GM18517 (cell line): ENCODE measurements around the gene SMKR1.
"Not testable (repeated sequence)": the region's sequence is repeated elsewhere in the genome, so short reads cannot be mapped to it uniquely, and the experiment has no call there.

Source experiments
- ATAC-seq: cut with Tn5 transposase; IDR thresholded peaks from one replicate; pipeline ENCODE4 v1.9.1; 2021; ENCODE audit warnings: mild to moderate bottlenecking, moderate library complexity; ENCODE audit not compliant: unreplicated experiment

SMKR1 gene

DNA sequence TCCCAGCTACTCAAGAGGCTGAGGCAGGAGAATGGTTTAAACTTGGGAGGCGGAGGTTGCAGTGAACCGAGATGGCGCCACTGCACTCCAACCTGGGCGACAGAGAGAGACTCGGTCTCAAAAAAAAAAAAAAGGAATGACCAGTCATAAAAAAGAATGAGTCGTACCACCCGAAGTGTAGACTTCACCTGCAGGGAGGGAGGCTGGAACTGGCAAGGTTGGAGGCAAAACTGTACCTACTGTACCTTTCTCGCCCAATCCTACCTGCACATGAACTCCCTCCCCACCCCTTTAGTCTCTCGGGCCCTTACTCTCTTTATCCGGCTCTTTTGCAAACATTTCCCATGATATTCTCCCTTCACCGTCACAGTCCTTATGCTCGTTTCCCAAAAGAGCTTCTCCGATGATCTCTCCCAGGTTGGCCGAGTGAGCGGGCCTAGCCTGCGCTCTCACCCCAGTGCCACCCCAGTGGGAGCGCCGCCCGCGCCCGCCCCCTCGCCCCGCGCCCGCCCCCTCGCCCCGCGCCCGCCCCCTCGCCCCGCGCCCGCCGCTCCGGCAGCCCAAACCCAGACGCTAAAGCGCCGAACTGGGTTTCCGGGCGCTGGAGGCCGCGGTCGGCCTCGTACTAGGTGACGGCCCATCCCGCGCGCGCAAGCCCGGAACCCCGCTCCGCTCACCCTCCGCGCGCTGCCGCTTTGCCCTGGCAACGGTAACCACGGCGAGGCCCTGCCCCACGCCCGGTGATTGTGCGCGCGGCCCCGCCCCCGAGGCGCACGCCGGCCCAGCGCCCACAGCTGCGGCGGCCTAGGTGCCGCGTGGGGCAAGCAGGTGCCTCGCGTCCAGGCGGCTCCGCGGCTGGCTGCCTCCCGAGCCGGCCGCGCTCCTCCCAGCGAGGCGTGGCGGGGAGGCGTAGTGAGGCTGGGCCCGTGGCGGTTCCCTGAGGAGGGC is at the start of gene SMKR1:
Gene SMKR1 (plus strand): TSS at position 772 of the 948 bp plus-strand sequence. CDS start 294 bp downstream, outside the sequence.
- ATAC-seq, result peak; percentile 64

GRCh38 chr7:129452589-129453231 is 49.6 kb upstream of the SMKR1 start:
- ATAC-seq, result no peak

DNA sequence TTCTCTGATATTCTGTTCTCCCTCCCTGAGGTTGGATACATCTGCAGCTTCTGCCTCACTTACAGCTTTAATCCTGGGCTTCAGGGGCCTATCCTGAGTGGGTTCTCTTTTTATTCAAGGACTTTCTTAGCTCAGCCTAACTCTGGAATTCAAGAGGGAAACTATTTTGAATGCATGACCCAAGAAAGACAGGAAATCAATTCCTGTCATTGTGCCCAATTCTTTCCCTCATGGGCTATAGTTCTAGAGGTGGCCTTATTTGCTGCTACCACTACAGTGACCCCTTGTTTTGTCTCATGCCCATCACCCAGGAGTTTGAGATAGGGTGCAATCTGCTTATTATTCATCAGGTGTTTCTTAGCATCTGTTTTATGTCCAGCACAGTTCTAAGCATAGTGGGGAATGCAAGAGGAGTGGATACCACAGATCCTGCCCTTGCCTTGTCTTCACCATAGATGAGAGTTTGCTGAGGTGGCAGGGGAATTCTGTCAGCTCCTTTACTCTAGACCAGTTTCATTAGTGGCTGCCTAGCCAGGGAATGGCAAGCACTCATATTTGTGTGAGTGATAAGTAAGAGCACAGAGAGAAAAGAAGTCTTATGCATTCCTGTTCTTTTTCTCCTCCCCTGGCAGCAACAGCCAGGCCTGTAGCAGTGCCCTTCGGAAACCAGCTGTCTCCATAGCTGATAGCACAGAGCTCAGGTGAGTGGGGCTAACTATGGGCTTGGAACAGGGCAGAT is 48.7 kb upstream of the SMKR1 start:
- no peak for ATAC-seq

DNA sequence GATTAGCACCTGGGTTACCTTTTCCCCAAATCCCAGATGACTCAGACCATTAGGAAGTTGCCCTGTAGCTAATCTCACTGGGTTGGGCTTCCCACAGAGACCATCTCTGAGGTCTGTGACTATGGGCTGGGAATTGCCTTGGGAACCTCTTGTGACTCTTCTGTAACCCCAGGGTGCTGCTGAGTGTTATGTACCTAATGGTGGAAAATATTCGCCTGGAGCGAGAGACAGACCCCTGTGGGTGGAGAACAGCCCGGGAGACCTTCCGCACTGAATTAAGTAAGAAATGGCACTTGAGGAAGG is 48.1 kb upstream of the SMKR1 start:
- ATAC-seq, result no peak

GRCh38 chr7:129456421-129456820 is 45.9 kb upstream of the SMKR1 start:
- no peak for ATAC-seq

- no peak for ATAC-seq
These were observed 45.2 kb upstream of the SMKR1 start for GRCh38 chr7:129457101-129457500.

- no peak for ATAC-seq
These were observed 44.2 kb upstream of the SMKR1 start for GRCh38 chr7:129458171-129458570.

DNA sequence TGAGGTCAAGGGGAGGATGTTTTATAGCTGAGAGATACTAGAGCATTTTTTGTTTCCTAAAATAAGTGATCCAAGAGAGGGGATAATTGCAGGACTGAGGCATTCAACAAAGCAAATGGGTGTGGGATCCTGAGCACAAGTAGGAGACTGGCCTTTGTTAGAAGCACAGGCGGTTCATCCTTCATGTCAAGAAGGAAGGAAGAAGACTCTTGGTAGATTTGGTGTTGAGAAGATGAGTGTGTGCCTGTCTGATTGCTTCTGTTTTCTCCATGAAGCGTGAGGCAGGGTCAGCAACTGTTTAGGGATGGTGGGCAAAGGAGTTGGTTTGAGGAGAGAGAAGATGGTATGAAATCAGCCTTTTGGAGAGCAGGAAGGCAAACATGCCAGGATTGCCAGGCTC is 40.5 kb upstream of the SMKR1 start:
- no peak for ATAC-seq

DNA sequence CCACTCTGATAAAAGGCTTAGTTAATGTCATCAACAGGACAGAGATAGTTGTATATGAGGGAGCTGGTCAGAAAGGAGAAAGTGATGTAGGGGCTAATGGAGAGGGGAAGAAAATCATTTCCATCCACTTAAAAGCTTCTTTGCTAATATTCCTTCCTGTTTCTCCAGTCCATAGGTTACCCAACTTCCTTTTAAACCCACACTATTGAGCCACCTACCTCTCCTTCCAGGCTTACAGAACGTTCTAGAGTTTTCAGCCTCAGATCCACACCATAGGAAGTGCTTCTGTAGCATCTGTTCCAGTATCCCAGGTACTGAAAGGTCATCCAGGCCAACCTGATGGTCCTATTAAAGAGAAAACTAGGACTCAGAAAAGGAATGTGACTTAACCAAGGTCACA is 39.9 kb upstream of the SMKR1 start:
- no peak for ATAC-seq

GRCh38 chr7:129464194-129464593 is 38.1 kb upstream of the SMKR1 start:
- no peak for ATAC-seq

- ATAC-seq, result no peak
These were observed 37.3 kb upstream of the SMKR1 start for GRCh38 chr7:129465080-129465479.

DNA sequence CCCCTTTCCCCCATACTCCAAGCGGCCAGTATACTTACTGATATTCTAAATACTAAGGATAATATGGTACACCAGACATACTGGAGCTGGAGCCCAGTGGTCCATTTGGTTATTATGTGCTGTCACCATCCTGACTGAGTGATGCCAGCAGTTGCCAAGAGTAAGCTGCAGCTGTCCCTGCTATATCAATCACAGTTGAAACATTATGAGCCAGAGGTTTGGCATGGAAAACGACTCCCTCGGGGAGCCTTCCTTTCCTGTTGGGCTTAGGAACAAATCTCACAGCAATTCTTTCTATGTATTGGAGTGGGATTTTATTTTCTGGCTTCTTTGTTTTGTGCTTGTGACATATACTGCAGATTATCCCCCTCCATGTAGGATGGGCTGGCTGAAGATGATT is 35.5 kb upstream of the SMKR1 start:
- no peak for ATAC-seq

- ATAC-seq, result no peak
These were observed 34.2 kb upstream of the SMKR1 start for GRCh38 chr7:129468087-129468486.

DNA sequence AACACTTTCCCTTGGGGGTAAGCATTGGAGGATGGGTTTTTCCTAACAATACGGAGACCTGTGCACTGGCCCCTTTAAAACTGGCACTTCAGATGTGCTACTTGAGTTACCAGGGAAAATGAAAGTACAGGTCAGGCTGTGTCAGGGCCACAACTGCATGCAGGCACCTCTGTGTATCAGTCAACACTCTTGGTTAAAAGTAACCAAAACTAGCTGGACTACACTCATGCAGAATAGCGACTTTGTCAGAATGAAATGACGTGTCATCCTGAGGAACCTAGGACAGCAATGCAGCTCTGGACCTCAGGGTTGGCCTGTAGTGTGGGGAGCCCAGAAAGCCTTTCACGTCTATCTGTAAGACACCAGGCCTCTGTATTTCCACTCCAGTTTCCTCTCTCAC is 33.8 kb upstream of the SMKR1 start:
- ATAC-seq, result peak; percentile 55

GRCh38 chr7:129469930-129470329 is 32.4 kb upstream of the SMKR1 start:
- no peak for ATAC-seq

DNA sequence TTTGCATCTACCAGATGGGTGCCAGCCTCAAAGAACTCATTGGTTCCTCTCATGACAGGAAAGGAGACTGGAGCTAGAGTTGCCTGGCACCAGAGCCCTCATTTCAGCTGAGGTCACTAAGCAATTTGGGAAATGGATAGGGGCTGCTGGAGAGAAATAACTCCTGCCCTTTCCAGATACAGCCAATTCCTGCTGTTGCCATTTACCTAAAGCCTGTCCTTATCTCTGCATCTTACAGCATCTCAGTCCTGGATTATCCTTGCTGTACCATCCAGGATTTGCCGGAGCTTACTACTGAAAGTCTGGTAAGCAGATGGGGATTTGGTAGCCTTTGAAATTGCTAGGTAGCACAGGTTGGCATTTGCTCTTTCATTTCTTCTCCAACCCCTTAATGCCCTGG is 31.9 kb upstream of the SMKR1 start:
- ATAC-seq, result no peak

- no peak for ATAC-seq
These were observed 30.9 kb upstream of the SMKR1 start for GRCh38 chr7:129471402-129471827.

DNA sequence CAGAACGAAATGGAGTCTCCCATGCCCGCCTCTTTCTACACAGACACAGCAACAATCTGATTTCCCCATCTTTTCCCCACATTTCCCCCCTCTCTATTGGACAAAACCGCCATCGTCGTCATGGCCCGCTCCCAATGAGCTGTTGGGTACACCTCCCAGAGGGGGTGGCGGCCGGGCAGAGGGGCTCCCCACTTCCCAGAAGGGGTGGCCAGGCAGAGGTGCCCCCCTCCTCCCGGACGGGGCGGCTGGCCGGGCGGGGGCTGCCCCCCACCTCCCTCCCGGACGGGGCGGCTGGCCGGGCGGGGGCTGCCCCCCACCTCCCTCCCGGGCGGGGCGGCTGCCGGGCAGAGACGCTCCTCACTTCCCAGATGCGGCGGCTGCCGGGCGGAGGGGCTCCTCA is 26.4 kb upstream of the SMKR1 start:
- not testable (repeated sequence) for ATAC-seq

DNA sequence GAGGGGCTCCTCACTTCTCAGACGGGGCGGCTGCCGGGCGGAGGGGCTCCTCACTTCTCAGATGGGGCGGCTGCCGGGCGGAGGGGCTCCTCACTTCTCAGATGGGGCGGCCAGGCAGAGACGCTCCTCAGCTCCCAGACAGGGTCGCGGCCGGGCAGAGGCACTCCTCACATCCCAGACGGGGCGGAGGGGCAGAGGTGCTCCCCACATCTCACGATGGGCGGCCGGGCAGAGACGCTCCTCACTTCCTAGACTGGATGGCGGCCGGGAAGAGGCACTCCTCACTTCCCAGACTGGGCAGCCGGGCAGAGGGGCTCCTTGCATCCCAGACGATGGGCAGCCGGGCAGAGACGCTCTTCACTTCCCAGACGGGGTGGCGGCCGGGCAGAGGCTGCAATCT is 25.9 kb upstream of the SMKR1 start:
- ATAC-seq, result not testable (repeated sequence)

GRCh38 chr7:129479831-129480230 is 22.5 kb upstream of the SMKR1 start:
- ATAC-seq, result no peak

- no peak for ATAC-seq
These were observed 21.5 kb upstream of the SMKR1 start for GRCh38 chr7:129480674-129481363.
